ENCODE measurements around the gene SUMO4.

The SUMO4 gene

DNA sequence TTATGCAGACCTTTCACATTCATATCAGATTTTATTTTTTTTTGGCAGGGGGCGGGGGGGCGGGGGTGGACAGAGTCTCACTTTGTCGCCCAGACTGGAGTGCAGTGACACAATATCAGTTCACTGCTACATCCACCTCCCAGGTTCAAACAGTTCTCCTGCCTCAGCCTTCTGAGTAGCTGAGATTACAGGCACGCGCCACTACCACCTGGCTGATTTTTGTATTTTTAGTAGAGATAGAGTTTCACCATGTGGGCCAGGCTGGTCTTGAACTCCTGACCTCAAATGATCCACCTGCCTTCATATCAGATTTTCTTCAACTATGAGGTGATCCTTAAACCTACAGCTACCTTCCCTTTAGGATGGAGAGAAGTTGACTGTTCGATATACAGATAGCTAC lies 8.0 kb upstream of the SUMO4 start:
- TF ChIP-seq CTCF (IDR thresholded peaks at IDR 0.05) = no peak

- TF ChIP-seq CTCF (IDR thresholded peaks at IDR 0.05) = no peak
These were observed 7.5 kb upstream of the SUMO4 start for GRCh38 chr6:149392535-149392934.

DNA sequence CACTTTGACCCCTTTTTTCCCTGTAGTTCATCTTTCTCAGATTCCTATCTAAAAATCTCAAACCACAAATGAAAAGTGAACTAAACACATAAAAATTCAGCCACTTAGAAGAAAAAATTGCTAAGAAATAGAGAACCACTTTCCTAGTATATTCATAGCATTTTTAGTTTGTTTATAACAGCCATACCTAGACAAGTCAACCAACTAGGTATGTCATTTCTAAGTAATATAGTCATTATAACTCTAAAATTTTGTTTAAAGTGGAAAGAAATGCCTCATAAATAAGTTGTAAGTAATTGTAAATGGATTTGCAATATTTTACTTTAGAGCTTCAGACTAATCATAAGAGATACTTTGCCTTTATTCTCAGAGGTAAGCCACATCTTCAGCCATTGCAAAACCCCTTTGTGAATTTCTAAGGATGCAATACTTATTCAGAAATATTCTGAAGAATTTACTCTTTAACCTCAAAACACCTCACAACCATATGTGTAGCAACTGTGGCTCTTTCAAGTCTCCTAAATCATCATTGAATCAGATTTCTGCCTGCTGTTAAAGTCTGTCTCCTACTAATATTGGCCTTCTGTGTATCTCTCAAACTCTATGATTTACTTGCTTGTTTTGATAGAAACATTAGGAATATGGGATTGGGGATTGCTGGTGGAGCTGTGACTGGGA lies 6.9 kb upstream of the SUMO4 start:
- TF ChIP-seq CTCF (IDR thresholded peaks at IDR 0.05) = no peak

DNA sequence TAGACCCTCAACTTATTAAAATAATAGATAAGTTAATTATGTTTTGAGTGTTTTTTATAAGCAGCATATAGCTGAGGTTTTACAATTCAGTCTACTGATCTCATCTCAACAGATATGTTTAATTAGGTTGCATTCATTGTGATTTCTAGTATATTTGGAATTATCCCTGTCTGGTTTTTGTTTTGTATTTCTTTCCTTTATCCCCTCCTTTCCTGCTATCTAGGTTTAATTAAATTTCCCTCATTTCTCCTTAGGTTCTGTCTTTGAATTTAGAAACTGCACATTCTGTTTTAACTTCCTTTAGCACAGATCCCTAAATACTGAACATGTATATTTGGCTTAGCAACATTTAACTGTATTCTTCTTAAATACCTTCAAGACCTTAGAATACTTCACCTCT lies 4.9 kb upstream of the SUMO4 start:
- TF ChIP-seq CTCF (IDR thresholded peaks at IDR 0.05) = no peak

DNA sequence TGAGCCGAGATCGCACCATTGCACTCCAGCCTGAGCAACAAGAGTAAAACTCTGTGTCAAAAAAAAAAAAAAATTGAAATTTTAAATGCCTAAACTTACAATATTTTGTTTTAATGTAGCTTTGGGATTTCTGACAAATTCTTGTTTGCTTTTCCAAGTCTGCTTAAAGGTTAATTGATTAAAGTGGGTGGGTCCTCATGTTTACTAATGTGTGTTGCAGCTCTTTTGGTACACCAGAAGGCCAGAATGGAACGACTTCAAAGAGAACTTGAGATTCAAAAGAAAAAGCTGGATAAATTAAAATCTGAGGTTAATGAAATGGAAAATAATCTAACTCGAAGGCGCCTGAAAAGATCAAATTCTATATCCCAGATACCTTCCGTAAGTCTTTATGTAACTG lies 2.7 kb upstream of the SUMO4 start:
- no peak for TF ChIP-seq CTCF (IDR thresholded peaks at IDR 0.05)

- TF ChIP-seq CTCF (IDR thresholded peaks at IDR 0.05) = no peak
These were observed 3.5 kb downstream of the SUMO4 start for GRCh38 chr6:149403534-149403933.

GRCh38 chr6:149405823-149406765 lies 6.0 kb downstream of the SUMO4 start:
- no peak for TF ChIP-seq CTCF (IDR thresholded peaks at IDR 0.05)

Measured in LNCAP (cell line).